ENCODE data around the gene TRAPPC3L.

DNA sequence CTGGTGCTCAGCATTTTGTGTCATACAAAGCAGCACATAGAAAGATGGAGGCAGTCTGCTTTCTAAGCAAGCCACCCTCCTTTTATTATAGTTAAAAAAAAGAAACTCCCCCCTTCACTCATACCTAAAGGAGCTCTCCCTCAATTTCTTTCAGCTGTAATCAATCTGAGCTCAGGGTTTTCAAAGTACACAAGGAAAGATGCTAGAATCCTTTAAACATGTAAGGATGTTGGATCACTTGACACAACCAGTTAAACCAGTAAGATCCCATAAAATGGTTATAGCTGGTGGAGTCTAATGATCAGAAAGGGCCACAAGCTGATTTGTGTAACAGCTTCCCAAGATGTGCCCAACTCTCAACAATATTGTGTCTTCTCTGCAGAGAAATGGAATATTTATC, 8.0 kb upstream of the TRAPPC3L start, which contains the start of gene CALHM4:
- no peak for TF ChIP-seq CTCF (IDR thresholded peaks at IDR 0.05)
- TF ChIP-seq POLR2A (IDR thresholded peaks at IDR 0.05) = no peak

Data from body of pancreas (tissue), 4 donors.